HepG2 (cell line): ENCODE measurements around the gene STUB1. TPM values are rescaled to one million over a fixed set of nuclear protein-coding genes. Genes with fewer than 3 reads are reported as not detected.

Experiments used
- ATF7-NPFF ChIP-seq: sonication (generic); formaldehyde crosslinking; IDR thresholded peaks from 2 replicates; pipeline ENCODE4 v1.8.1; 2023; ENCODE audit warnings: mild to moderate bottlenecking, low read depth, missing genetic modification reagents, moderate library complexity
- EP300 ChIP-seq, 3 experiments: sonication (generic) in 1 of 3; formaldehyde crosslinking in 1 of 3; IDR thresholded peaks; 2 replicates each; pipeline versions ENCODE4 v1.5.1 to v1.6.1; 2011 to 2020; ENCODE audit warnings: low read depth in 2 of 3, low read length in 2 of 3, borderline replicate concordance in 1 of 3, improper control_type of control experiment in 1 of 3, mild to moderate bottlenecking in 1 of 3, missing genetic modification reagents in 1 of 3, moderate library complexity in 1 of 3
- FOSL1 ChIP-seq: sonication (generic); formaldehyde crosslinking; IDR thresholded peaks from 2 replicates; pipeline ENCODE4 v1.9.0; 2021; ENCODE audit warnings: missing genetic modification reagents, borderline replicate concordance
- JDP2 ChIP-seq: sonication (generic); formaldehyde crosslinking; IDR thresholded peaks from 2 replicates; pipeline ENCODE4 v1.8.1; 2022; ENCODE audit warnings: missing genetic modification reagents, borderline replicate concordance
- MED1 ChIP-seq: sonication (generic); formaldehyde crosslinking; IDR thresholded peaks from 2 replicates; pipeline ENCODE4 v1.4.0; 2020; ENCODE audit warnings: missing genetic modification reagents
- PHB2 ChIP-seq: fragments of 450-650 bp; IDR thresholded peaks from 2 replicates; pipeline ENCODE4 v1.6.1; 2018; ENCODE audit not compliant: partially characterized antibody
- RARG ChIP-seq: sonication (generic); formaldehyde crosslinking; IDR thresholded peaks from 2 replicates; pipeline ENCODE4 v1.4.0; 2020; ENCODE audit warnings: low read depth, mild to moderate bottlenecking, missing genetic modification reagents
- SKIL ChIP-seq: sonication (generic); formaldehyde crosslinking; IDR thresholded peaks from 2 replicates; pipeline ENCODE4 v1.8.0; 2022; ENCODE audit warnings: missing genetic modification reagents, mild to moderate bottlenecking, moderate library complexity, borderline replicate concordance
- SNRNP70 ChIP-seq: fragments of 200-400 bp; formaldehyde crosslinking; IDR thresholded peaks from 2 replicates; pipeline ENCODE4 v1.6.1; 2017; ENCODE audit warnings: mild to moderate bottlenecking, low read depth, low read length, moderate library complexity
- SP4 ChIP-seq: sonication (generic); formaldehyde crosslinking; IDR thresholded peaks from 2 replicates; pipeline ENCODE4 v1.8.1; 2023; ENCODE audit warnings: mild to moderate bottlenecking, missing genetic modification reagents
- ZBTB10 ChIP-seq: sonication (generic); formaldehyde crosslinking; IDR thresholded peaks from 2 replicates; pipeline ENCODE4 v1.4.0; 2020; ENCODE audit warnings: missing genetic modification reagents, borderline replicate concordance
- ZFP91 ChIP-seq: sonication (generic); formaldehyde crosslinking; IDR thresholded peaks from 2 replicates; pipeline ENCODE4 v1.9.0; 2022; ENCODE audit warnings: missing genetic modification reagents, mild to moderate bottlenecking, borderline replicate concordance
- ZFYVE20 ChIP-seq: sonication (generic); formaldehyde crosslinking; IDR thresholded peaks from 2 replicates; pipeline ENCODE4 v1.8.0; 2023; ENCODE audit warnings: low read depth, mild to moderate bottlenecking, moderate library complexity, missing genetic modification reagents, borderline replicate concordance
- ZMYM4 ChIP-seq: sonication (generic); formaldehyde crosslinking; IDR thresholded peaks from 2 replicates; pipeline ENCODE4 v1.8.1; 2023; ENCODE audit warnings: mild to moderate bottlenecking, missing genetic modification reagents
- ZNF17 ChIP-seq: sonication (generic); formaldehyde crosslinking; IDR thresholded peaks from 2 replicates; pipeline ENCODE4 v1.5.0; 2020; ENCODE audit warnings: mild to moderate bottlenecking, missing genetic modification reagents
- ZNF3 ChIP-seq: IDR thresholded peaks from 2 replicates; pipeline ENCODE4 v1.7.0; 2017; ENCODE audit warnings: inconsistent platforms
- ZNF556 ChIP-seq: sonication (generic); formaldehyde crosslinking; IDR thresholded peaks from 2 replicates; pipeline ENCODE4 v1.4.0; 2020; ENCODE audit warnings: mild to moderate bottlenecking, missing genetic modification reagents, borderline replicate concordance
- polyA plus RNA-seq, 8 experiments: library from polyadenylated mRNA; depleted of rRNA in 3 of 8; stranded (reverse) in 7 of 8; unstranded in 1 of 8; fragments of >200 nt; fragmentation: Illumina TruSeq in 4 of 8; extraction: Trizol in 4 of 8; gene quantifications; 2 replicates each; pipeline versions ENCODE4 v1.2.1 to v1.2.3, GENCODE V29; 2011 to 2016; ENCODE audit warnings: low read depth in 4 of 8, missing spikeins in 1 of 8, mixed read lengths in 1 of 8; ENCODE audit not compliant: insufficient read depth in 1 of 8
- total RNA-seq, 5 experiments: library from RNA; depleted of rRNA; stranded (reverse); fragments of >200 nt; fragmentation: Illumina TruSeq; extraction: Trizol; gene quantifications; 2 replicates each; pipeline ENCODE4 v1.2.3, GENCODE V29; 2016; ENCODE audit warnings: low read depth in 1 of 5
- TF ChIP-seq, protein P1 (sequence below): sonication (generic); formaldehyde crosslinking; IDR thresholded peaks from 2 replicates; pipeline ENCODE4 v1.5.0; 2020; ENCODE audit warnings: mild to moderate bottlenecking, missing genetic modification reagents

Gene STUB1
- total and polyA plus RNA-seq, 2 of the 13 experiments (the other 11 are each of a cell fraction or from before 2014, with no cell fraction given), result 52.9 to 78.2 TPM

DNA sequence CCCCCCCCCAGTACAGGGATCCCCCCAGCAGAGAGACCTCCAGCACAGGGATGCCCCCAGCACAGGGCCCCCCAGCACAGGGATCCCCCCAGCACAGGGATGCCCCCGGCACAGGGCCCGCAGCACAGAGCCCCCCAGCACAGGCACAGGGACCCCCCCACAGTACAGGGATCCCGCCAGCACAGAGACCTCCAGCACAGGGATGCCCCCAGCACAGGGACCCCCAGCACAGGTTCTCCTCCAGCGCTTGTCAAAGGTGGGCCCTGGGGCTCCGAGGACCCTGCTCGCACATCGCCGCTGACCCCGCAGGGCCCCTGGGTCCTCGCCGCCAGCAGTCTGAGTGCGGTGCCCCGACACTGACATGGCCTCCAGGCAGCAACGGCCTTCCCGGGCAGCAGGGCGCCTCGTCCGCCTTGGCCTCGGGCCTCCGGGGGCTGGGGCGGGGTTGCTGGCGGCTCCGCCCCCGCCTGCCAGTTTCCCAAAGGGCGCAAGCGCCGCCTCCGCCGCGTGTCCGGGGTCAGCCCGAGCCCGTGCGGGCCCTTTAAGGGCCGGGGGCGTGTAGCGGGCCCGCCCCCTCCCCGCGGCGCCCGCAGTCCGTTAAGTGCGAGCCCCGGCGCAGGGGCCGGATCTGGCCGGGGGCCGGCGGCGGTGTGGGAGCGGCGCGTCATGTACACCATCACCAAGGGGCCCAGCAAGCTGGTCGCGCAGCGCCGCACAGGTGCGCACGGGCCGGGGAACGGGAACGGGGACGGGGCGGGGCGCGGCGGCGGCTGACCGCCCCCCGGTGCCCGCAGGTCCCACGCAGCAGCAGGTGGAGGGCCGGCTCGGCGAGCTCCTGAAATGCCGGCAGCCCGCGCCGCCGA is 38.7 kb upstream of the STUB1 start, which contains the start of gene MCRIP2 (continued):
- TF ChIP-seq SKIL (CRISPR knock-in tag) (no peak), ZMYM4 (CRISPR knock-in tag) (peak; percentile 30; the same call in 1 of the 2 replicates), EP300 (IDR thresholded peaks at IDR 0.05; ENCODE audit: low read depth in 2 of 2, low read length in 2 of 2) (peak in 1 of 2 experiments; percentile 20; a peak in 1 of 4 replicates), EP300 (CRISPR knock-in tag; IDR thresholded peaks at IDR 0.05; ENCODE audit: borderline replicate concordance) (no peak), ZNF556 (CRISPR knock-in tag) (0 out of 2 replicates have a peak, but pooled peaks have one; percentile 75), ZNF17 (CRISPR knock-in tag) (no peak), ZFYVE20 (CRISPR knock-in tag) (no peak; the same call in 1 of the 2 replicates), MED1 (CRISPR knock-in tag) (no peak; the same call in none of the 2 replicates), RARG (no peak), ZFP91 (CRISPR knock-in tag) (peak; percentile 99), FOSL1 (CRISPR knock-in tag) (no peak), SP4 (CRISPR knock-in tag) (peak; percentile 82), ZNF3 (no peak), ZBTB10 (CRISPR knock-in tag) (peak; percentile 46; the same call in 1 of the 2 replicates), ATF7-NPFF (CRISPR knock-in tag) (no peak), PHB2 (no peak), JDP2 (CRISPR knock-in tag) (no peak), SNRNP70 (no peak)
- TF ChIP-seq, protein P1, sequence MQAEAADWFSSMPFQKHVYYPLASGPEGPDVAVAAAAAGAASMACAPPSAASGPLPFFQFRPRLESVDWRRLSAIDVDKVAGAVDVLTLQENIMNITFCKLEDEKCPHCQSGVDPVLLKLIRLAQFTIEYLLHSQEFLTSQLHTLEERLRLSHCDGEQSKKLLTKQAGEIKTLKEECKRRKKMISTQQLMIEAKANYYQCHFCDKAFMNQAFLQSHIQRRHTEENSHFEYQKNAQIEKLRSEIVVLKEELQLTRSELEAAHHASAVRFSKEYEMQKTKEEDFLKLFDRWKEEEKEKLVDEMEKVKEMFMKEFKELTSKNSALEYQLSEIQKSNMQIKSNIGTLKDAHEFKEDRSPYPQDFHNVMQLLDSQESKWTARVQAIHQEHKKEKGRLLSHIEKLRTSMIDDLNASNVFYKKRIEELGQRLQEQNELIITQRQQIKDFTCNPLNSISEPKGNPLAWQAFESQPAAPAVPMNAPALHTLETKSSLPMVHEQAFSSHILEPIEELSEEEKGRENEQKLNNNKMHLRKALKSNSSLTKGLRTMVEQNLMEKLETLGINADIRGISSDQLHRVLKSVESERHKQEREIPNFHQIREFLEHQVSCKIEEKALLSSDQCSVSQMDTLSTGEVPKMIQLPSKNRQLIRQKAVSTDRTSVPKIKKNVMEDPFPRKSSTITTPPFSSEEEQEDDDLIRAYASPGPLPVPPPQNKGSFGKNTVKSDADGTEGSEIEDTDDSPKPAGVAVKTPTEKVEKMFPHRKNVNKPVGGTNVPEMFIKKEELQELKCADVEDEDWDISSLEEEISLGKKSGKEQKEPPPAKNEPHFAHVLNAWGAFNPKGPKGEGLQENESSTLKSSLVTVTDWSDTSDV (CRISPR knock-in tag), result no peak
